RWPE2 (cell line): ENCODE results near the gene CSNK1A1.

ENCODE experiments used
- ATAC-seq: fragments of 200-7000 bp; cut with Tn5 transposase; 3 replicates; pipeline ENCODE4 v1.9.1; 2021; ENCODE audit warnings: low read depth
- DNase-seq: peaks from one replicate; pipeline ENCODE4 v3.0.0-alpha.2; 2020; ENCODE audit warnings: low spot score
- H3K27ac ChIP-seq: fragments of 450-650 bp; 2 replicates; pipeline ENCODE4 v1.5.1; 2017; ENCODE audit warnings: mild to moderate bottlenecking; ENCODE audit not compliant: poor library complexity, severe bottlenecking
- H3K27me3 ChIP-seq: fragments of 250-450 bp; sonication (Bioruptor Pico); 2 replicates; pipeline ENCODE4 v1.5.1; 2021; ENCODE audit warnings: mild to moderate bottlenecking, moderate library complexity; ENCODE audit not compliant: insufficient read depth, poor library complexity, severe bottlenecking
- H3K36me3 ChIP-seq: fragments of 250-450 bp; sonication (Bioruptor Pico); 2 replicates; pipeline ENCODE4 v1.5.1; 2020; ENCODE audit warnings: low read depth, mild to moderate bottlenecking, moderate library complexity
- H3K4me1 ChIP-seq: fragments of 250-450 bp; sonication (Bioruptor Pico); 2 replicates; pipeline ENCODE4 v1.5.1; 2021; ENCODE audit warnings: mild to moderate bottlenecking, moderate library complexity; ENCODE audit not compliant: insufficient read depth, poor library complexity, severe bottlenecking
- H3K4me3 ChIP-seq: fragments of 250-450 bp; sonication (Bioruptor Pico); 2 replicates; pipeline ENCODE4 v1.5.1; 2021; ENCODE audit warnings: mild to moderate bottlenecking, moderate library complexity; ENCODE audit not compliant: severe bottlenecking
- H3K9me3 ChIP-seq: fragments of 250-450 bp; sonication (Bioruptor Pico); 2 replicates; pipeline ENCODE4 v1.5.1; 2021; ENCODE audit warnings: mild to moderate bottlenecking, moderate library complexity; ENCODE audit not compliant: severe bottlenecking
- TF ChIP-seq, protein P1 (sequence below): fragments of 450-650 bp; IDR thresholded peaks from one replicate; pipeline ENCODE4 v1.5.1; 2017; ENCODE audit warnings: mild to moderate bottlenecking, moderate library complexity; ENCODE audit not compliant: poor library complexity, severe bottlenecking

The CSNK1A1 gene

DNA sequence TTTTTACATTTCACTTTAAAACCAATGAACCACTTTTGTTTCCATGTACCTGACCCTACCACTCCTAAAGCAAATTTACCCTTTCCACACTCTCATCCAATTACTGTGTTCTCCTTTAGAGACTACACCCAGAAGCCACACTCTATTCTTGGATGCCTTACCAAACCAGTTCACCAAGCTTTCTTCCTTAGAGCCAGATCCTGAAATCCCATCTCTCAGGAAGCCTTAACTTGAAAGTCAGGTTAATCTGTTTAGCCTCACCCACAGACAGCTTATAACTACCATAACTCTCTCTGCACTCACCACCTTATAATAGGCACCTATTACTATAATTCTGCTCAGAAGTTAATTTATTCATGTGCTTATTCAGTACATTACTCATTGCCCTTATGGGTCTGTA lies 4.3 kb downstream of the CSNK1A1 start:
- Histone ChIP-seq H3K27ac (peak overlapping the region; percentile 84), H3K4me1 (peaks cover 33% of the 10 kb centered on the region), H3K9me3 (no peaks in the 10 kb centered on the region), H3K36me3 (peaks cover 85% of the 10 kb centered on the region), H3K4me3 (no peak overlapping the region), H3K27me3 (no peaks in the 10 kb centered on the region)
- ATAC-seq (0 out of 3 replicates have a peak, but pooled peaks have one; percentile 1), DNase-seq (no peak)
- TF ChIP-seq, protein P1, sequence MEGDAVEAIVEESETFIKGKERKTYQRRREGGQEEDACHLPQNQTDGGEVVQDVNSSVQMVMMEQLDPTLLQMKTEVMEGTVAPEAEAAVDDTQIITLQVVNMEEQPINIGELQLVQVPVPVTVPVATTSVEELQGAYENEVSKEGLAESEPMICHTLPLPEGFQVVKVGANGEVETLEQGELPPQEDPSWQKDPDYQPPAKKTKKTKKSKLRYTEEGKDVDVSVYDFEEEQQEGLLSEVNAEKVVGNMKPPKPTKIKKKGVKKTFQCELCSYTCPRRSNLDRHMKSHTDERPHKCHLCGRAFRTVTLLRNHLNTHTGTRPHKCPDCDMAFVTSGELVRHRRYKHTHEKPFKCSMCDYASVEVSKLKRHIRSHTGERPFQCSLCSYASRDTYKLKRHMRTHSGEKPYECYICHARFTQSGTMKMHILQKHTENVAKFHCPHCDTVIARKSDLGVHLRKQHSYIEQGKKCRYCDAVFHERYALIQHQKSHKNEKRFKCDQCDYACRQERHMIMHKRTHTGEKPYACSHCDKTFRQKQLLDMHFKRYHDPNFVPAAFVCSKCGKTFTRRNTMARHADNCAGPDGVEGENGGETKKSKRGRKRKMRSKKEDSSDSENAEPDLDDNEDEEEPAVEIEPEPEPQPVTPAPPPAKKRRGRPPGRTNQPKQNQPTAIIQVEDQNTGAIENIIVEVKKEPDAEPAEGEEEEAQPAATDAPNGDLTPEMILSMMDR, result no peak

DNA sequence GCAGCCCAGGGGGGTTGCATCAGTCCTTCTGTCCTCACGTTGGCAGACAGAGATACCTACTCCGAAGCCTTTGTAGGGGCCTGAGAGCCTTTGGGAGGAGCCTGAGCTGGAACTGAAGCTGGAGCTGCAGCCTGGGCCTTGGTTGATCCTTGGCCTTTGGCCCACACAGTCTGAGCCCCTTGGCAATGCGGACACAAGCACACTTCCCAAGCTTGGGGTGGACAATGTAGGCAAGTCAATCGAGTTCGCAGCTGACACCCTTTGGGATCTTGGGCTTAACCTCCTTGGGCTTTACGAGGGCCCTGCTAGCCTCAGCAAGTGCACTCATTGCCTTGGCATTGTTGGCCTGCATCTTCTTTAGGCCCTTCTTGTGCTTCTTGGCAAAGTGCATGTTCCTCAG lies 5.9 kb downstream of the CSNK1A1 start:
- H3K27me3 ChIP-seq, result no peaks in the 10 kb centered on the region
- DNase-seq (no peak), ATAC-seq (no peak)
- H3K36me3 ChIP-seq, result peaks cover 94% of the 10 kb centered on the region
- no peaks in the 10 kb centered on the region for H3K9me3 ChIP-seq
- H3K4me3 ChIP-seq, result no peak overlapping the region
- H3K27ac ChIP-seq, result no peak overlapping the region
- H3K4me1 ChIP-seq, result peaks cover 33% of the 10 kb centered on the region
- TF ChIP-seq, protein P1, result no peak

DNA sequence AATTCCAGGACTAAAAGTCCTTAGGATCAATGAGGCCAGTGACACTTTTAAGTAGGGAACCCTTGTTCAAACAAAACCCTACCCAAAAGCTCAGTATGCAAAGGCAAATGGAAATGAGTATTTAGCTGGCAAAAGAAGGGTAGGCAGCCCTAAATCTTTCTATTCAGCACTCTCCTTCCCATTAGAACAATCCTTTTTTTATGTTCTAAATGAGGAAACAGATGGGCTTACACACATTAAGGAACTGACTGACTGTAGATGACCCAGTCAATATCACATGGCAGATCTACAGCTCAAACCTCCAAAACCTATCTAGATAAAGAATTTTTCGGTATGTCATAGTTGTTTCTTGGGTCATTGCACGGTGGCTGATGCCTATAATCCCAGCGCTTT lies 7.2 kb downstream of the CSNK1A1 start:
- H3K36me3 ChIP-seq, result peaks cover 94% of the 10 kb centered on the region
- no peak for DNase-seq
- no peak for ATAC-seq

DNA sequence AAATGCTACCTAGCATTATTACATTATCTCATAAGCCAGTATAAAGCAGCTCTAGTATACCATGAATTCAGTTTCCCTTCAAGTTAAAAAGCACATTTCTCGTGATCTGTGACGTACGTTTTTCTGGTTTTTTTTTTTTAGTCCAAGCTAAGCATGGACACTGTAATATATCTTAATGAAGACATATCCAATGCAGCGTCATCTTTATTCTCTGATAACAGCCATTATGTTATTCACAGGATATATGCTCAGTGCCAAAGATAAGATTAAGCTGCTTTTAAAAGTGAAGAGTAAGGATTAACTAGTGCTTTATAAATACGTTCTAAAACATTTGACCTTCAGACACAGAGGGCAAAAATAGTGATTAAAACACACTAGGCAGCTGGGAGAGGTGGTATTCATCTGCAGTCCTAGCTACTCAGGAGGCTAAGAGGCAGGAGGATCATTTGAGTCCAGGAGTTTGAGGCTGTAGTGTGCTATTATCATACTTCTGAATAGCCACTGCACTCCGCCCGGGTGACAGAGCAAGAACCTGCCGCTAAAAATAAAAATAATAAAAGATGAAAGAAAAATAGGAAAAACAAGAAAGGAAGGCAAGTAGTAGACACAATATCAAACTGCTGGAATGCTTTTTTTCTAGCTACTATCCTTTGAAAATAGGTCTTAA lies 7.7 kb downstream of the CSNK1A1 start:
- Histone ChIP-seq H3K4me1 (peaks cover 25% of the 10 kb centered on the region), H3K36me3 (peaks cover 94% of the 10 kb centered on the region), H3K27me3 (no peaks in the 10 kb centered on the region), H3K4me3 (no peak overlapping the region), H3K9me3 (no peaks in the 10 kb centered on the region), H3K27ac (no peak overlapping the region)
- TF ChIP-seq, protein P1, result no peak
- DNase-seq, result no peak
- no peak for ATAC-seq

More for the DNA sequence above, 7.2 kb downstream of the CSNK1A1 start:
- Histone ChIP-seq H3K27me3 (no peaks in the 10 kb centered on the region), H3K4me1 (peaks cover 30% of the 10 kb centered on the region), H3K9me3 (no peaks in the 10 kb centered on the region), H3K27ac (no peak overlapping the region), H3K4me3 (no peak overlapping the region)
- TF ChIP-seq, protein P1, result no peak

DNA sequence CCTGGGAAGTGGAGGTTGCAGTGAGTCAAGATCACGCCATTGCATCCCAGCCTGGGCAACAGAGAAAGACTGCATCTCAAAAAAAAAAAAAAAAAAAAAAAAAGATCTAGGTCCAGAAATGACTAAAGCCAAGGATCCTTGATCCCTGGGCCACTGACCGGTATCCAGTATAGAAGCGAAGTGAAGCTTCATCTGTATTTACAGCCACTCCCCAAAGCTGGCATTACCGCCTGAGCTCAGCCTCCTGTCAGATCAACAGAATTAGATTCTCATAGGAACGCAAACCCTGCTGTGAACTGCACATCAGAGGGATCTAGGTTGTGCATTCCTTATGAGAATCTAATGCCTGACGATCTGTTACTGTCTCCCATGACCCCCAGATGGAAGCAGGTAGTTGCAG lies 9.3 kb downstream of the CSNK1A1 start:
- TF ChIP-seq, protein P1, result no peak
- Histone ChIP-seq H3K36me3 (peaks cover 94% of the 10 kb centered on the region), H3K4me1 (peaks cover 9% of the 10 kb centered on the region), H3K9me3 (no peaks in the 10 kb centered on the region), H3K27ac (no peak overlapping the region), H3K4me3 (no peak overlapping the region), H3K27me3 (no peaks in the 10 kb centered on the region)
- no peak for DNase-seq
- no peak for ATAC-seq
